GM19035 (cell line): ENCODE data around the gene AFF3.

Experiments
- ATAC-seq: cut with Tn5 transposase; IDR thresholded peaks from one replicate; pipeline ENCODE4 v1.9.1; 2021; ENCODE audit not compliant: unreplicated experiment

AFF3 gene

GRCh38 chr2:99899058-99899855, 243.1 kb downstream of the AFF3 start:
- ATAC-seq, result no peak

- no peak for ATAC-seq
Observed at GRCh38 chr2:99898336-99899048, 243.9 kb downstream of the AFF3 start.

- no peak for ATAC-seq
Observed at GRCh38 chr2:99891428-99891780, 251.0 kb downstream of the AFF3 start.

GRCh38 chr2:99890568-99891427, 251.6 kb downstream of the AFF3 start:
- ATAC-seq, result no peak

GRCh38 chr2:99888617-99889016, 253.8 kb downstream of the AFF3 start:
- ATAC-seq, result no peak

GRCh38 chr2:99886418-99886817, 256.0 kb downstream of the AFF3 start:
- ATAC-seq, result no peak

- ATAC-seq, result no peak
Observed at GRCh38 chr2:99883358-99883757, 259.0 kb downstream of the AFF3 start.

GRCh38 chr2:99881901-99882591, 260.3 kb downstream of the AFF3 start:
- ATAC-seq, result no peak

- no peak for ATAC-seq
Observed at GRCh38 chr2:99880964-99881294, 261.5 kb downstream of the AFF3 start.

GRCh38 chr2:99880148-99880963, 262.0 kb downstream of the AFF3 start:
- ATAC-seq, result no peak

- no peak for ATAC-seq
Observed at GRCh38 chr2:99879481-99879880, 262.9 kb downstream of the AFF3 start.

GRCh38 chr2:99878581-99879350, 263.6 kb downstream of the AFF3 start:
- no peak for ATAC-seq

GRCh38 chr2:99877963-99878362, 264.4 kb downstream of the AFF3 start:
- ATAC-seq, result no peak

GRCh38 chr2:99876956-99877355, 265.4 kb downstream of the AFF3 start:
- no peak for ATAC-seq

GRCh38 chr2:99875627-99876201, 266.7 kb downstream of the AFF3 start:
- no peak for ATAC-seq

- no peak for ATAC-seq
Observed at GRCh38 chr2:99868260-99868659, 274.1 kb downstream of the AFF3 start.

- ATAC-seq, result no peak
Observed at GRCh38 chr2:99867770-99868169, 274.6 kb downstream of the AFF3 start.

GRCh38 chr2:99865818-99866676, 276.3 kb downstream of the AFF3 start:
- no peak for ATAC-seq
